Renal cortical epithelial cell (primary cell): ENCODE measurements around the gene ITGA7. TPM values are rescaled to one million over a fixed set of nuclear protein-coding genes. Genes with fewer than 3 reads are reported as not detected.
A peak's percentile ranks its signal among the peaks of the same experiment; 100 is the strongest.

ENCODE experiments used
- DNase-seq: peaks from one replicate; pipeline ENCODE4 v3.0.0-alpha.2; 2011; ENCODE audit warnings: low read depth
- total RNA-seq: library from RNA; depleted of rRNA; stranded (reverse); fragments of >200 nt; gene quantifications from 2 replicates; pipeline ENCODE4 v1.2.3, GENCODE V29; 2014

ITGA7 gene, protein sequence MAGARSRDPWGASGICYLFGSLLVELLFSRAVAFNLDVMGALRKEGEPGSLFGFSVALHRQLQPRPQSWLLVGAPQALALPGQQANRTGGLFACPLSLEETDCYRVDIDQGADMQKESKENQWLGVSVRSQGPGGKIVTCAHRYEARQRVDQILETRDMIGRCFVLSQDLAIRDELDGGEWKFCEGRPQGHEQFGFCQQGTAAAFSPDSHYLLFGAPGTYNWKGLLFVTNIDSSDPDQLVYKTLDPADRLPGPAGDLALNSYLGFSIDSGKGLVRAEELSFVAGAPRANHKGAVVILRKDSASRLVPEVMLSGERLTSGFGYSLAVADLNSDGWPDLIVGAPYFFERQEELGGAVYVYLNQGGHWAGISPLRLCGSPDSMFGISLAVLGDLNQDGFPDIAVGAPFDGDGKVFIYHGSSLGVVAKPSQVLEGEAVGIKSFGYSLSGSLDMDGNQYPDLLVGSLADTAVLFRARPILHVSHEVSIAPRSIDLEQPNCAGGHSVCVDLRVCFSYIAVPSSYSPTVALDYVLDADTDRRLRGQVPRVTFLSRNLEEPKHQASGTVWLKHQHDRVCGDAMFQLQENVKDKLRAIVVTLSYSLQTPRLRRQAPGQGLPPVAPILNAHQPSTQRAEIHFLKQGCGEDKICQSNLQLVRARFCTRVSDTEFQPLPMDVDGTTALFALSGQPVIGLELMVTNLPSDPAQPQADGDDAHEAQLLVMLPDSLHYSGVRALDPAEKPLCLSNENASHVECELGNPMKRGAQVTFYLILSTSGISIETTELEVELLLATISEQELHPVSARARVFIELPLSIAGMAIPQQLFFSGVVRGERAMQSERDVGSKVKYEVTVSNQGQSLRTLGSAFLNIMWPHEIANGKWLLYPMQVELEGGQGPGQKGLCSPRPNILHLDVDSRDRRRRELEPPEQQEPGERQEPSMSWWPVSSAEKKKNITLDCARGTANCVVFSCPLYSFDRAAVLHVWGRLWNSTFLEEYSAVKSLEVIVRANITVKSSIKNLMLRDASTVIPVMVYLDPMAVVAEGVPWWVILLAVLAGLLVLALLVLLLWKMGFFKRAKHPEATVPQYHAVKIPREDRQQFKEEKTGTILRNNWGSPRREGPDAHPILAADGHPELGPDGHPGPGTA
- total RNA-seq, result under 0.01 and 1.0 TPM in 2 replicates

DNA sequence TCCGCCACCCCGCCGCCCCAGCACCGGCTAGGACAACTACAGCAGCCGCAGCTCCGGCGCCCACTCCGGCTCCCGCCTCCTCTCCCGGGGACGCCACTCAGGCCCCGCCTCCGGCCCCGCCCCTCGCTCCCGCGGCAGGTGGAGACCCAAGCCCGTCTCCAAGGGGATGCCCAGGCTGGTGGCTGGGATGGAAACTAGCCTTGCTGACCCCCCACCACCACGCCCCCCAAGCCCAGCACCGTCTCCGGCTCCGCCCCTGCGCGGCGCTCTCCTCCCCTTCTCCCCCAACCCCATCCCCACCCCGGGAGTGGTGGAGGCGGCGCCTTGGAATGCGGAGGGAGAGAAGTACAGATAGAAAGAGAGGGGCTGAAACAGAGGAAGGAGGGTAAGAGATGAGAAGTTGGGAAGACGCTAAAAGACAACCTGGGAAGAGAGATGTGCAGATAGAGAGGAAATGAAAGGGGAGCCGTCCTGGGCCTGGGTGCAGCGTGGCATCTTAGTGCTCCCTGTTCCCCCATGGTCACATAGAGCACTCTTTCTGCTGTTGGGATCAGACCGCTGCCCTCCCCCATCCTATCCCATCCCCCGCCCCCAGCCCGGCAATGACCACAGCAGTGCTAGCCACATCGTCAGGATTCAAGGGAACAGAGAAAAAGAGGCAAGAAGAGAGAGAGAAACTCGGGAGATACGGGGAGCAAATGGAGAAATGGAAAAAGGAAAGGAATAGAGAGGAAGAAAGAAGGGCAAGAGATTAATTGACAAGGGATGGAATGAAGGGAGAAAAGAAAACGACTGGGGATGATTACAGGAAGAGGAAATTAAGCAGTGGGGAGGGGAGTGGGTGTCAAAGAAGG, at the start of gene ITGA7:
Gene ITGA7 (minus strand): TSS at position 64 of the 854 bp plus-strand sequence. CDS start 222 bp downstream, outside the sequence.
- no peak for DNase-seq

DNA sequence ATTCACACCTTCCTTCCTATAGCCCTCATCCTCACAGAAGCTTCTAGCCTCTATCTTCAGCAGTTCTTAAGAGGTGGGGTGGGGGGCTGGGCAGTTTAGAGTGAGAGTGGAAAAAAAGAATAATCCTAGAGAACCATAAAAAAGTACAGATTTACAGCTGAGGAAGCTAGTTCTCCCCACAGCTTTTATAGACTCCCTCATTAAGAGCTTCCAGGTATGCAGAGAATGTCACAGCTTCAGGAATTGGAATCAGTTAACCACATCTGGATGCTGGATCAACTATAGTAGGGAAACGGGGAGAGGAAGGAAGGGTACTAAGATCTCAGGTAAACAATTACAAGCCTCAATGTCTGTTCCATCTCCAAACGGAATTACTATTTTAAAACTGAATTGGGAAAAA, 47.5 kb upstream of the ITGA7 start:
- DNase-seq, result no peak

DNA sequence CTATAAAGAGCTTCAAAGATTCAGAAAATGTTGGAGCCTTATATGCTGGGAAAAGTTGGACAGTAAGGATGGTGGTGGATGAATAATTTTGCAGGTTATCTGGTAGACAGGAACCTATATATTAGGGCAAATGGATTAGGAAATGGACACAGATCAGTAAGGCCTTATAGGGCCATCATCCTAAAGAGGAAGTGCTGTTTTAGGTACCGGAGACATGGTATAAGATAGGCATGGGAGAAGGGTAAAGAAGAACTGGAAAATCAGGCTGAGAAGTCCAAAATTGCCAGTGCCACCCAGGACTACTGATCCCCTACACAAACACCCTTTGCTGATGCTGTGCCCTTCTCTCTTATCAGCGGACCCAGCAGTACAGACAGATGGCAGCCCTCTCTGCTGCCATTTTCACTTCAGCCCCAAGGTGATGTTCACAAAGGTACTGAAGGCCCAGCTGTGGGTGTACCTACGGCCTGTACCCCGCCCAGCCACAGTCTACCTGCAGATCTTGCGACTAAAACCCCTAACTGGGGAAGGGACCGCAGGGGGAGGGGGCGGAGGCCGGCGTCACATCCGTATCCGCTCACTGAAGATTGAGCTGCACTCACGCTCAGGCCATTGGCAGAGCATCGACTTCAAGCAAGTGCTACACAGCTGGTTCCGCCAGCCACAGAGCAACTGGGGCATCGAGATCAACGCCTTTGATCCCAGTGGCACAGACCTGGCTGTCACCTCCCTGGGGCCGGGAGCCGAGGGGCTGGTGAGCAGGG, 40.7 kb upstream of the ITGA7 start:
- DNase-seq, result no peak

DNA sequence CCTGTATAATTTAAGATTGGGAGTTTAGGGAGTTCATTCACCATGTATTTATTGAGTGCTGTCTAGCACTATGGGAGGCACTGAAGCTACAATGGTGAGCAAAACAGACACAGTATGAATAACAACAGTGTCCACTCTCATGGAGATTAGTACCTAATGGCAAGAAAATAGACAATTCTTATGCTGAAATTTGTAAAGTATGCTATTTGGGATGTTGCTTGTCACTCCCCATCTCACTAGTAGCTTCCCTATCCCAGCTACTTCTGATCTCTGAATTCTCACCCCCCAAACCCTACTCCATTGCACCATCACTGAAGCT, 39.2 kb upstream of the ITGA7 start:
- DNase-seq, result no peak

DNA sequence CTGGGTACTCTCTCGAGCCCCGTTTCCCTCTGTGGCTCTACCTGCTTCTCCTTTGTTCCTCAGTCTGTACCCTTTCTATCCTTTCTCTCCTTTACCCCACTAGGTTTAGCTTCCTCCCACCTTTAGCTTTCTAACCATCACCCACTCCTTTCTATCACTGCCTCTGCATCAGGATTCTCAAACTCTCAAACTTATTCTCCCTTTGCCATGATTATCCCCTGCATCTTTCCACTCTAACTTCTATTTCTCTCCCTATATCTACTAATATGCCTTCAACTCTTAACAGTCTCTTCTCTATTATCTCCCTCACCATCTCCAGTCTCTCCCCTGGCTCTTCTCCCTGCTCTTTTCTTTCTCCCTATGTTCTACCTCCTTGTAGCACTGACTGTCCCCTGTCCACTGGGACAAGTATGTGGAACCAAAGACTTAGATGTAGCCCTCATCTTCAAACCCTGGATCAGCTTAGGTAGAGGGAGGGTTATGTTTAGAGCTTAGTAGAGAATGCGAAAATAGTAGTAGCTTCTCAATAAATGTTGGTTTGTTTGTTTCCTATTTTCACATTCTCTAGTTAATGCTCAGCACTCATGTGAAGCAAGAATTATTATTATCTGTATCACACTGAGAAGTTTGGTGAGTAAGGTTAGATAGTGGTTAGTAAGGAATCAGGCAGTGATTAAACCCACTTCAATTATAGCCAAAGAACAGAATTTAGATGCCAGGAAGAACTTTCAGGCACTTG, 38.6 kb upstream of the ITGA7 start:
- DNase-seq, result no peak

DNA sequence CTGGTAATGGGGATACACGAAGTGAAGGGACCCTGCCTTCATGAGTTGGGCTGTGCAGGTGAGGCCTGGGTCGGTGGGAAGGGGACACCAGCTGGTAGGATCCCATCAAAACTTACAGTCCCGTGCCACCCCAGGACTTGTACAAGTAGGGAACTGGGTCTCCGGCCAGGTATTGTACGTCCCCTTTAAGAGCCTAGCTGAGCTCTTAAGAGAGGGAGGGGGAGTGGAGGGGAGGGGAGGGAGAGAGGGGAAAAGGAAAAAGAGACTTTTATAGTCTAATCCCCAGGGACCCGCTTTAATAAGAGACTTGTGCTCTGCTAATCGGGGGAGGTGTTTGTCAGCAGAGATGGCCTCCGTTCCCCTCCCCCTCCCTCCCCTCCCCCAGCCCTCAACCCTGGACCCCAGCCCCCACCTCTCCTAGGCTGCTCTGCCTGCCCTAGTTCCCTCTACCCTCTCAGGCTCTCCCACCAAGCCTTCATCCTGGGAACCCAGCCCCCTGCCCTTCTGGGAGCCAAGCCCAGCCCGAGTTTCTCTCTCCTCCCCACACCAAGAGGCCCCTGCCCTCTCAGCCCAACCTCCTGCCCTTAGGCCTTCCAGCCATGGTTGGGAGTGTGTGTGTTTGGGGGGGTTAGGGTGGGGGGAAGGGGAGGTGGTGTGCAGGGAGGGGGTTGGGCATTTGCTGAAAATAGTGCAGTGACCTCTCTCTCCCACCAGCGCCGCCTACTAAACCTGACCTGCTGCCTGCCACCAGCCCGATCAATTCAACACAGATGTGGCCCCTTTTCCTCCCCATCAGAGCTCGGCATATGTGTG, 37.9 kb upstream of the ITGA7 start:
- DNase-seq, result no peak

DNA sequence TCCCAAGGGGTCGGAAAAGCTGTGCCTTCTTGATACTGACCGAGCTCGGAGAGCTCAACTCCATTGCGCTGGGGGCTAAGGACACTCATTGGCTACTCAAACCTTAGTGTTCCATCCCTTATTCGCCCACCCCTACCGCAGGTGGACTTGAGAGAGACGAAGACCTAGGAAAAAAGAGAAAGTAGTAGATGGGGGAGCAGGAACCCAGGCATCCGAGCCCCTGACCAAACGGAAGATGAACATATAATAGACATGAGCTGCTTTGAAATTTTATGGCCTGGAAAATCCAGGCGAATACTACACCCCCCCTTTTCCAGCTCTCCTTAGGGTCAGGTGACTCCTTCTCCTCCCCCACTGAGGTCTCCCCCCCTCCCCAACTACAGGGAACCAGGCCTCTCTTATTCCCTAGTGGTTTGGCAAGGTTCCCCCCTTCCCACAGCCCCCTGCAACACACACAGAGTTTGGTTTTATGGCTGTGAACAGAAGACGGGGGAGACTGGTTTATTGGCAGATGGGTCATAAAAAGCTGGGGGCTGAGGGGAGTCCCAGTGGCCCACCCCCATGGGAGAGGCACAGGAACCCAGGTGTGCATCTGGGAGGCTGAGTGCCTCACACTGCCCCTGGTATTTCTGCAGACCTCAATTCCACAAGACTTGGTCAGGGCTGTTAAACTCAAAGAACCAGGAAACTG, 36.8 kb upstream of the ITGA7 start:
- DNase-seq, result no peak

DNA sequence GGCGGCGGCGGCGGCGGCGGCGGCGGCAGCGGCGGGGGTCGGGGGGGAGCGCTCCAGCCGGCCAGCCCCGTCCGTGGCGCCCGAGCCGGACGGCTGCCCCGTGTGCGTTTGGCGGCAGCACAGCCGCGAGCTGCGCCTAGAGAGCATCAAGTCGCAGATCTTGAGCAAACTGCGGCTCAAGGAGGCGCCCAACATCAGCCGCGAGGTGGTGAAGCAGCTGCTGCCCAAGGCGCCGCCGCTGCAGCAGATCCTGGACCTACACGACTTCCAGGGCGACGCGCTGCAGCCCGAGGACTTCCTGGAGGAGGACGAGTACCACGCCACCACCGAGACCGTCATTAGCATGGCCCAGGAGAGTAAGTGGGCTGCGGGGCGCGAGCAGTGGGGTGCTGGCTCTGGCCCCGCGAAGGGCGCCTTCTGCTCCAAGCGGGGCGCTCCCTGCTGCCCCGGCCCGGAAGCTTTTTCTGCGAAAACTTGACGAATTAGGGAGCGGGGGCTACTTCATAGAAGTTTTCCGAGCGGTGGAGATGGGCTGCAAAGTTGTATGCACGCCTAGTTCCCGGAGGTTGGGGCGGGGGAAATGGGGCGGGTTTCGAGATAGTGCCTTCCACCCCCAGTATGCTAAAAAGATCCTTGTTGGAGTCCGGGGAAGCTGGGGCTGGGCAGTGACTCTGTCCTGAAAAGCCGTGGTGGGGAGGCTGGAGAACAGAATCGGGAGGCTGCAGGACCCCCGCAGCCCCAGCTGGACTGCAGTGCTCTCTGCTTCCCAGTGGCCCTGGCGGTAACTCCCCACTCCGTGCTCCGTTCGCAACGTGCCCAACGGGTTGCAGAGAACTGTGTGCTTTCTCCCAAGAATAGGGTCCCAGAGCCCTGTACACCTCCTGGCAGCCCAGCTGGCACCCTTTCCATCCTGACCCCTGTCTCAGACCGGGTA, 36.0 kb upstream of the ITGA7 start:
- peak; percentile 53 for DNase-seq

DNA sequence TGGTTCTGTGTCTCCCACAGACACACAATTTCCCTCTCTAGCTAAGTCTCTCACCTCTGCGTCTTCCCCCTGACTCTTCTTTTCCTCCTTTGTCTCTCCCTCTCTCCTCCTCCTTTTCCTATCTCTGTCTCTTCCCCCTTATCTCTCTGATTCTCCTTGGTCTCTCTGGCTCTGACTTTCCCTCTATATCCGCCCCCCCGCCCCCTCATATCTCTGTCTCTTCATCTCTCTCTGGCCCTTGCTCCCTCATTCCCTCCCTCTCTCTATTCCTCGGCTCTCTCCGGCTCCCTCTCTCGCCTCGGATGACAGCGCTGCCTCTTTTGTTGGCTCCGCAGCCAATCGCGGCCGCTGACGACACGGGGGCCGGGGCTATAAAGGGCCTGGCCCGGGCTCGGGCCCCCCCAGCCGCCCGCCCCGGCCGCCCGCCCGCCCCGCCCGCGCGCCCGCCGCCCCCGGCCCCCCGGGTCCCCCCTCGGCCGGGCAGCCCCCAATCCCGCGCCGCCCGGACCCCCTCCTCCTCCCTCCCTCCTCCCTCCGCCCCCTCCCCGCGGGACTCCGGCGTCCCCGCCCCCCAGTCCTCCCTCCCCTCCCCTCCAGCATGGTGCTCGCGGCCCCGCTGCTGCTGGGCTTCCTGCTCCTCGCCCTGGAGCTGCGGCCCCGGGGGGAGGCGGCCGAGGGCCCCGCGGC, 35.2 kb upstream of the ITGA7 start, which contains the start of gene GDF11:
Gene GDF11 (plus strand): TSS at position 404 of the 687 bp plus-strand sequence. CDS start 195 bp downstream, at position 599.
- peak; percentile 35 for DNase-seq

DNA sequence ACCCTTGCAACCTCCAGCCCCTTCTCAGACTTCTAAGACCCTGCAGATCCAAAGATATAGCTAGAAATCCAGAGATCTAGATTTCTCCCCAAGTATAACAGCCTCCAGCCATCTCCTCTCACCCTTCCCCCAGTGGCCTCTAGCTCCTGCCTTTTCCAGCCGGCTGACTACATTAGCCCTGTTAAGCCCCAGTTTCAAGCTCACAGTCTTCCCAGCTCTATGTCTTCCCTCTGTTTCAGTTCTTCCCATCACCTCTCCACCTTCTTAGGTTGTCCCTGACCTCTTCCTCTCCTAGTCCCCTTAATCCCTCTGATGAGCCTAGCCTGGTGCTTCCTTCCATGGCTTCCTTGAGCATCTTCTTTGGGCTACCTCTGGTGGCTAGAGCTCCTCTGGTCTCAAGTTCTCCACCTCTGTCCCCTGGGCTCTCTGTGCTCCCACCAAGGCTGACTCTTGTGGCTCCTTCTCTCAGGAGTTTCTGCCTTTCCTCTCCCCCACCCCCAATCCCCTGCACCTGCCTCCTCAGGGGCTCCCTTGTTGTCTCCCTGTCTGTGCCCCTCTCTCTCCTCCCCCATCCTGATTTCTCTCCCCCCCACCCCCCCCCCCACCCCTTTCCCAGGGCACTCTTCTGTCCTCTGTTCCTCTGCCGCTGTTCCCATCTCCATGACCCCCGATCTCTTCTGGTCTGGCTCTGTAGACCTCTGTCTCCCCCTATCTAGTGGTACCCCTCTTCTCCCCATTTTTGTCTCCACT, 34.4 kb upstream of the ITGA7 start:
- no peak for DNase-seq

DNA sequence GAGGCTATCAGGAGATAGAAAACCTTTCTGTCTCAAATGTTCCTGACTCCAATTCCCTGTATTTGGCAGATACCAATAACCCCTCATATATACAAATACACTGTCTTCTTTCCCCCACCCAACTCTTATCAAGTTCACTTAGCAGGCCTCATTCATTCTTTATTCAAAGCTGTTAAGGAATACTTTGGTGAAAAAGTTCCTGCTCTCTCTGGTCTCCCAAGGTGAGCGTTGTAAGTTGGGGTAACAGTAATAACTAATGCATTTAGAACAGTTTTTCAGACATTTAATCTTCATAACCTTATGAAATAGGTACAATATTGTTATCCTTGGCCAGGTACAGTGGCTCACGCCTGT, 31.3 kb upstream of the ITGA7 start:
- no peak for DNase-seq

DNA sequence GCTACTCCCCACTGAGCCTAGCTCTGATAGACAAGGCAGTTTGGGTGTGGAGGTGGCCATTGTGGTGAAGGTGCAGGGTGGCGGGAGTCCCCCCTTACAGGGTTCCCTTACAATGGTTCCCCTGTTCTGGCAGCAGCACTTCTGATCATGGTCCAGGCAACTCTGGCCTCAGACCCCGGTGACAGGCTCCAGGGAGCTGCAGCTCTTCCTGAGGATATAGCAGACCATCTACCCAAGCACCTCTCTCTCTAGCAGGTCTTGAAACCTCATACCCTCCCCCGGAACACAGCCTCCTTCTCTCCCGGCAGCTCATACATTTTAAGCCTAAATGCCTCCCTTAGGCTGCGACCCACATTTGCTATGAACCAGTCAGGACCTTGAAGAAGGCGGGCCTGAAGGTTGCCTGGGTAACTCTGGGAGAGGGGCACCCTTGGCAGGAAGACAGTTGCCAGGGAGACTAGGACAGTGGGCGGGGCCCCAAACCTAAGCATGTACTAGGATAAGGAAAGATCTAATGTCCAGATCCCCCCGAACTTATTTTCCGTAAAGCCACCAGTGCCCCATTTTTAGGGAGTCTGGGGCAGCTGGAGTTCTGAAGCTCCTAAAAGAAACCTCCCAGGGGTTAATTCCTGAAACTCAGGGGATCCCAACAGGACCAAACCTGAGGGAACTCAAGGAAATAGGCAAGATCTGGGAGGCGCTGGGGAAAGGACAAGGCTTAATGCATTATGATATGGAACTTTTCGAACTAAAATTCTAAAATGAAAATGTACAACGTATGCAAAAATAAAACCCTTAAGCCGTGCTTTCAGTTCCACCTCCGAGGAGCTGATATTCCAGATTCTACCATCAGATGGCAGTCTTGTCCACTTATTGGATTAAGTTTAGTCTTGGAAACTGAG, 30.7 kb upstream of the ITGA7 start:
- peak; percentile 80 for DNase-seq

DNA sequence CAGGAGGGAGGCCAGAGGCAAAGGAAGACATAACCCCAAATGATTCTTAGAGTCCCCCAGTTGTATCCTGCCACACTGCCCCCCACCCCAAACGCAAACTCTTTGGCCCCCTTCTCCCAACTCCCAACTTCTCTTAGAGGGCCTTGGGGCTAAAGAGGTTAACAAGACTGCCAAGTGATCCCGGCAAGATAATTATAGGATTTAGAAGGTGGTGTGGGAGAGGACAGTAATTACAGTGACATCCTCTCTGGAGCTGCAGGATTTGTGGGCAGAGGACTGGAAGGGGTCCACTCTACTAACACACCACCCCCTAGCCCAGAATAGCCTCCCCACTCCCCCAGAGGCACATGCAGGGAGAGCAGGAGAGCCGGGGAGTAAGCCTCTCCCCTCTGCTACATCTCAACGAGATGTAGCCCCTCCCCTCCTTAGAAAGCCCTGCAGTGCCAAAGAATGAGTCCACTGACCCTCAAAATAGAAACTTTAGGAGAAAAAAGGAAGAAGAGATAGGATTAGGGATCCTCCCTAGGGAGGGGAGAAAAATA, 29.9 kb upstream of the ITGA7 start:
- DNase-seq, result no peak

DNA sequence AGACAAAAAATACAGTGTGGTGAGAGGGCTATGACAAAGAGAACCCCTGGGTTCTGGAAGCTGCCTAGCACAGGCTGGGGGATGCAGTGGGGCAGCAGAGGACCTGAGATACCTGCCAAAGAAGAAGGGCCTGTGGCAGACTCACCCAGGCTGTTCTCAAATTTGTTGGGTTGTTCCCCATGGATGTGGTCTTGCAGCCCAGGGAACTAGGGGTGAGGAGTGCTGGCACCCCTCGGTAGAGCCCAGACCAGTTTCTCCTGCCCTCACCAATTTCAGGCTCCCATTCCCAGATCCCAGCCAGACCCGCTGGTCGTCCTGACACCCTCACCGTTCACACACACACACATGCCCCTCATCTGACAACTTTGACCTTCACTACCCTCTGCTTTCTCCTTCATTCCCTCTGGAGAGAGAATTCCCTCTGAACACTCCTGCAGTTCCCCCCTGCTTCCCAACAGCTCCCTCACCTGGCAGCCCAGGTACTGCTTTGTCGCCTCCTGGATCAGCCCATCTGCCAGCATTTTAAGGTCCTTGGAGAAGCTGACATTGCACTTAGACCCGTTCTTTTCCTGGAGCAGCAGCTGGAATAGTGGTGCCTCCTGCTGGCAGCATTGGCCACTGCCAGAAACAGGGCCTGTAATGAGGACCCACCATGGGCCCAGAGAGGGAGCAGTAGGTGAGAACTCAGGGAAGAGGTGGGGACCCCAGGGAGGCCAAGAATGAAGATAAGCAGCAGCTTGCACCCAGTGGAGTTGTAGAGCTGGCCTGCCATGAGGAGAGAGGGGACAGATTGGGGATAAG, 29.3 kb upstream of the ITGA7 start:
- DNase-seq, result peak; percentile 80
